Stimulated activated naive CD4-positive, alpha-beta T cell treated with Interleukin-2 at 50 U/mL for 16 hours (primary cell): ENCODE results near the gene ADGRL1.
"Not testable (repeated sequence)": the region's sequence is repeated elsewhere in the genome, so short reads cannot be mapped to it uniquely, and the experiment has no call there.

Experiments used
- DNase-seq: peaks from one replicate; lab custom pipeline; 2025; lab: John Stamatoyannopoulos, UW

ADGRL1 gene

DNA sequence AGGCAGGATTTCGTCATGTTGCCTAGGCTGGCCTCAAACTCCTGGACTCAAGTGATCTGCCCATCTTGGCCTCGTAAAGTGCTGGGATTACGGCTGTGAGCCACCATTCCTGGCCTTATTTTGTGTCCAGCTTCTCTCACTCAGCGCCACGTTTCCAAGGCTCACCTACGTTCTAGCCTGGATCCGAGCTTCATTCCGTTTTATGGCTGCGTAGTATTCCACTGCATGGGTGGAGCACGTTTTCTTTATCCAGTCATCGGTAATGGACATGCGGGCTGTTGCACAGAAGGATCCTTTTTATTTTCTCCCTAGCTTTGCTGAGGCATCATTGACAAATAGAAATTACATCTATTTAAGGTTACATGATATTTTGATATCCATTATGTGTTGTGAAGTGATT lies 16.6 kb downstream of the ADGRL1 start:
- no peak for DNase-seq

GRCh38 chr19:14188086-14188485 lies 17.9 kb downstream of the ADGRL1 start:
- DNase-seq = not testable (repeated sequence)

- no peak for DNase-seq
These were observed 18.4 kb downstream of the ADGRL1 start for GRCh38 chr19:14187561-14187960.

- not testable (repeated sequence) for DNase-seq
These were observed 19.3 kb downstream of the ADGRL1 start for GRCh38 chr19:14186684-14187083.

DNA sequence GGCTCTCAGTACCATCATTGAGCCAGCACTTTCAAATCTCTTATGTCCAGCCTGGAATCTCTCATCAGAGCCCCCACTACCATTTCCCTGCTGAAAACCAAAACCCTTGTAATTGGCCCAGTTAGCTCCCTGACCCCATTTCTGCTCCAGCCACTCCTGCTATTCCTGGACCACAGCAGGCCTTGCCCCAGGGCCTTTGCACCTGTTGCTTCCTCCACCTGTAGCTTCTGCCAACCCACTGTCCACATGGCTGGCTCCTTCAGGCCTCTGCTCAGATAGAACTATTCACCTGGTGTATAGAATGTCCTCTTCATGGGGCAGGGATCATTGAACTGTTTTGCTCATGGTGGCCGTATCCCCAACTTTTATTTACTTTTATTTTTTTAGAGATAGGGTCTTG lies 20.3 kb downstream of the ADGRL1 start:
- not testable (repeated sequence) for DNase-seq

DNA sequence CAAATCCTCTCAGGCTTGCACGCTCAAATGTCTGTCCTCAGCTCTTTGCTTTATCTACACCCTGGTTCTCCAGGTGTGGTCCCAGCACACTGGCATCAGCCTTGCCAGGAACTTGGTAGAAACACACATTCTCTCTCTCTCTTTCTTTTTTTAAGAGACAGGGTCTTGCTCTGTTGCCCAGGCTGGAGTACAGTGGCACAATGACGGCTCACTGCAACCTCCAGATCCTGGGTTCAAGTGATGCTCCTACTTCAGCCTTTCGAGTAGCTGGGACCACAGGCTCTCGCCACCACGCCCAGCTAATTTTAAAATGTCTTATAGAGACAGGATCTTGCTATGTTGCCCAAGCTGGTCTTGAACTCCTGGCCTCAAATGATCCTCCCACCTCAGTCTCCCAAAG lies 20.8 kb downstream of the ADGRL1 start:
- DNase-seq = no peak

- DNase-seq = no peak
These were observed 22.1 kb downstream of the ADGRL1 start for GRCh38 chr19:14183741-14184350.

DNA sequence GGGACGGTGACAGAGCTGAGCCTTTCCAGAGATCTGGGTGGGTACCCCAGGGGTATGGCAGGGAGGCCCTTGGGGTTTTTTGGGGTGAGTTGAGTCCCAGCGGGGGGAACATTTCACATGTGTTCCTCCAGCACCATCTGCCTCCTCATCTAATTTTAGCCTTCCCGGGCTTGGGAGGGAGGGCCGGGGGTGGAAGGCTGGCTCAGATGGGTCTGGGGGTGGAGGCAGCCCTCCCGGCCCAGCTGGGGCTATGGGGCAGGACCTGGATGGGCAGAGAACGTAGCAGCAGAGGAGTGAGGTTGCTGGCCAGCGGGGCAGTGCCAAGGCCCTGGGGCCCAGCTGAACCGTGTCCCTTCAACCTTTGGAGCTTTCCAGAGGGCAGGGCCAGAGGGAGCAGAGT lies 23.5 kb downstream of the ADGRL1 start:
- DNase-seq = no peak

GRCh38 chr19:14181906-14182305 lies 24.1 kb downstream of the ADGRL1 start:
- no peak for DNase-seq

- DNase-seq = not testable (repeated sequence)
These were observed 24.8 kb downstream of the ADGRL1 start for GRCh38 chr19:14181199-14181598.

GRCh38 chr19:14177496-14178074 lies 28.4 kb downstream of the ADGRL1 start:
- DNase-seq = no peak

- DNase-seq = no peak
These were observed 30.6 kb downstream of the ADGRL1 start for GRCh38 chr19:14175351-14175792.

DNA sequence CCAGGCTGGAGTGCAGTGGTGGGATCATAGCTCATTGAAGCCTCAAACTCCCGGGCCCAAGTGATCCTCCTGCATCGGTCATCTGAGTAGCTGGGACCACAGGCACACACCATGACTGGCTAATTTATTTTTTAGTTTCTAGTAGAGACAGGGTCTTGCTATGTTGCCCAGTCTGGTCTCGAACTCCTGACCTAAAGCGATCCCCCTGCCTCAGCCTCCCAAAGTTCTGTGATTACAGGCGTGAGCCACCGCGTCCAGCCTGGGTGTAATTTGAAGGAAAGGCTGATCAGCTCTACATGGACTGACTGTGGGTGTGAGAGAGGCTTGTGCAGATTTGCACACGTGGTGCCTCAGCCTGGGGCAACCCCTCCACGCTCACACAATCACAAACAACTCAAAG lies 31.1 kb downstream of the ADGRL1 start:
- no peak for DNase-seq

DNA sequence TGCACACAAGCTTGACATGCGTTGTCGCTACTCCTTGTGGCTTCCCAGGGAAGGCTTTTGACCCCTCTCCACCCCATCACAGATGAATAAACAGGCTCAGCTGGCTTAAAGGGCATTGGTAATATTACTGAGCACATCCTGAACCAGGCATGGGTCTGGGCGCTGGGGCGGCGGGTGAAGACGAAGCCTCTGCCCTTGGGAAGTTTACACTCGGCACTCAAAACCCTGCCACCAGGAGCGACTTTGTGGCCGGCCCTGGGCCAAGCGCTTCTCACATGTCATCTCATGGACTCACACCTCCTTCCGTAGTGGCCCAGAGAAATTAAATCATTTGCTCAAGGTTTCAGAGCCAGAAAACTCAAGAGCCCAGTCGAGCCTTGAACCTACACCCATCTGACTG lies 37.0 kb downstream of the ADGRL1 start:
- DNase-seq = no peak

GRCh38 chr19:14168259-14168972 lies 37.6 kb downstream of the ADGRL1 start:
- DNase-seq = no peak

GRCh38 chr19:14167576-14168138 lies 38.3 kb downstream of the ADGRL1 start:
- DNase-seq = peak; percentile 16

DNA sequence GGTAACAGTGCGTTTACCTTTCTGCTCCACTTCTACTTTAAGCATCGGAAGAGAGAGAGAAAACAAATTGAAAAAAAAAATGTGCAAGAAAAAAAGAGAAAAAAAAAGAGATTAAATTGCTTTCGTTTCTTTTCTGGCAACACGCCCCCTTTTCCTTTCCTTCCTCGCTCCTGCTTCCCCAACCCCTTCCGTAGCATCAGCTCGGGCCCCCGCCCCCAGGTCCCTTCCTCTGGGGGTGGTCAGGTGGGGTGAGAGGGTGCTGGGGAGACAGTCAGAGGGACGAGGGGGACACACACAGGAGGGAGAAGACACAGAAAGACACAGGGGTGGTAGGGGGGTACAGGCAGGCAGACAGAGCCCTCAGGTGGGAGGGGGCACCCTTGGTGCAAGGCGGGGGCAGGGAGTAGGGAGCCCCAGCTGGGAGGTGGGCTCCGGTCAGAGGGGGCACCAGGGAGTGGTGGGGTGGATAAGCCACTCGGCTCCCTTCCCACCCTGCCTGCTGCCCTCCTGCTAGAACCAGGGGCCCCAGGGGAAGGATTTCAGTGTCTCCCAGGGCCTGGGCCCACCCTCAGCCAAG lies 38.9 kb downstream of the ADGRL1 start:
- DNase-seq = no peak

GRCh38 chr19:14165990-14166830 lies 39.8 kb downstream of the ADGRL1 start:
- DNase-seq = no peak

GRCh38 chr19:14164724-14165493 lies 41.1 kb downstream of the ADGRL1 start:
- no peak for DNase-seq

- DNase-seq = no peak
These were observed 41.9 kb downstream of the ADGRL1 start for GRCh38 chr19:14164082-14164481.

GRCh38 chr19:14162871-14163297 lies 43.1 kb downstream of the ADGRL1 start:
- no peak for DNase-seq
